Activated CD4-positive, alpha-beta T cell treated with anti-CD3 and anti-CD28 coated beads for 36 hours (primary cell): ENCODE measurements around the gene THSD7B. TPM values are rescaled to one million over a fixed set of nuclear protein-coding genes. Genes with fewer than 3 reads are reported as not detected.

Source experiments
- ATAC-seq: fragments of 200-7000 bp; cut with Tn5 transposase; one replicate; pipeline ENCODE4 v1.10.0; 2021; ENCODE audit warnings: mild to moderate bottlenecking, moderate library complexity
- CTCF ChIA-PET: fragments of 350-600 bp; sonication (Branson Sonifier 250); formaldehyde crosslinking; loops from one replicate; lab custom pipeline; 2021; ENCODE audit warnings: antibody characterized with exemption; lab: Charles Lee
- POLR2A ChIA-PET: fragments of 350-600 bp; sonication (Branson Sonifier 250); formaldehyde crosslinking; loops from one replicate; lab custom pipeline; 2021; ENCODE audit warnings: antibody characterized with exemption, inconsistent platforms; lab: Charles Lee
- DNase-seq: peaks from one replicate; pipeline ENCODE4 v3.0.0-alpha.2; 2020
- H3K27ac Mint-ChIP-seq: one replicate; pipeline ENCODE4 v1.8.0; 2021; ENCODE audit warnings: mixed read lengths
- H3K27me3 Mint-ChIP-seq: one replicate; pipeline ENCODE4 v1.8.0; 2021; ENCODE audit warnings: mixed read lengths
- H3K36me3 Mint-ChIP-seq: one replicate; pipeline ENCODE4 v1.8.0; 2021; ENCODE audit warnings: low read depth, mixed read lengths
- H3K4me1 Mint-ChIP-seq: one replicate; pipeline ENCODE4 v1.8.0; 2021; ENCODE audit warnings: mixed read lengths
- H3K4me3 Mint-ChIP-seq: one replicate; pipeline ENCODE4 v1.8.0; 2021; ENCODE audit warnings: mild to moderate bottlenecking, moderate library complexity, mixed read lengths
- H3K9me3 Mint-ChIP-seq: one replicate; pipeline ENCODE4 v1.8.0; 2021; ENCODE audit warnings: low read depth, mixed read lengths
- intact Hi-C, 2 experiments: fragments of 100-400 bp; cut with DNase I in 1 of 2; cut with micrococcal nuclease in 1 of 2; formaldehyde crosslinking; loops; one replicate each; pipeline versions ENCODE4 v1.14.2 to v1.15.1; 2022 to 2024; cut with DNase I, micrococcal nuclease
- total RNA-seq, 2 experiments: library from RNA; stranded (reverse); gene quantifications; one replicate each; pipeline ENCODE4 v1.2.3, GENCODE V29; 2021

The THSD7B gene
- total RNA-seq, 2 experiments from 2014 or later: not detected

DNA sequence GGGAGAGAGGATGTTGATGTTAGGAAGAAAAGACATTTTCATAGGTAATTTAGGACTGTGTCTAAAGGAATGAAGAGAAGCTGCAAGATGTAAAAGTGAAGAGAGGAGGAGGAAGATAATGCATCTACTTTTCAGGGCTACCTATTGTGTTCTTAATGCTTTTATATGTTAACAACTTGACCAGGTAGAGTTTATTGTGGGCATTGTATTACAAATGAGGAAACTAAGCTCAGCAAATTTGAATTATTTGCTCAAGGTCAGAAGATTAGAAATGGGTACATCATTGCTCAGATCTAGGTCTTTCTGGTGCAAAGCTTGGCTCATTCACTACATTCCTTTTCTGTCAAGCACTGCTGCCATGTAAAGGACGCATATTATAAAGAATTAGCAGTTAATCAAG is 441.7 kb downstream of the THSD7B start:
- no peak for ATAC-seq
- H3K4me3 Mint-ChIP-seq: no peak overlapping the region
- CTCF ChIA-PET: no interaction called here
- H3K36me3 Mint-ChIP-seq: no peaks in the 10 kb centered on the region
- no peaks in the 10 kb centered on the region for H3K4me1 Mint-ChIP-seq
- intact Hi-C loops: no loop called here
- no peaks in the 10 kb centered on the region for H3K27me3 Mint-ChIP-seq
- POLR2A ChIA-PET: no interaction called here
- DNase-seq: no peak
- H3K27ac Mint-ChIP-seq: no peak overlapping the region
- no peaks in the 10 kb centered on the region for H3K9me3 Mint-ChIP-seq

DNA sequence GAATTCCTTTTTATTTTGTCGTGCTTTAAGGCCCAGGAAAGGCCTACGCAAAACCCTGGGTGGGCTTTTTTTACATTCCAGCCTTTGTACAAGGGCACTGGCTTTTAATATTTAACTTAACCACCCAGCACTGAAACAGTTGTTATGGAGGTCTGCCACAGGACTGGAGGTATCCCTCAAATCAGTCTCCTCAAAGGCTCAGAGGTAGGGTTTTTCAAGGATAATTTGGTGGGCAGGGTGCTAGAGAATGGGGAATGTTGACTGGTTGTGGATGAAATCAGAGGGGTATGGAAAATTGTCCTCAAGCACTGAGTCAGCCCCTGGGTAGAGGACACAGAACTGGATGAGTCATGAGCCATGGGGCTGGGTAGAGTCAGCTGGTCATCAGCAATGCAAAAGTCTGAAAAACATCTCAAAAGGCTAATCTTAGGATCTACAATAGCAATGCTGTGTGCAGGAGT is 443.1 kb downstream of the THSD7B start:
- Mint-ChIP-seq H3K36me3 (no peaks in the 10 kb centered on the region), H3K4me1 (no peaks in the 10 kb centered on the region), H3K27me3 (no peaks in the 10 kb centered on the region), H3K9me3 (no peaks in the 10 kb centered on the region), H3K4me3 (no peak overlapping the region), H3K27ac (no peak overlapping the region)
- intact Hi-C loops: no loop called here
- POLR2A ChIA-PET: no interaction called here
- ATAC-seq (no peak), DNase-seq (no peak)
- CTCF ChIA-PET: no interaction called here

DNA sequence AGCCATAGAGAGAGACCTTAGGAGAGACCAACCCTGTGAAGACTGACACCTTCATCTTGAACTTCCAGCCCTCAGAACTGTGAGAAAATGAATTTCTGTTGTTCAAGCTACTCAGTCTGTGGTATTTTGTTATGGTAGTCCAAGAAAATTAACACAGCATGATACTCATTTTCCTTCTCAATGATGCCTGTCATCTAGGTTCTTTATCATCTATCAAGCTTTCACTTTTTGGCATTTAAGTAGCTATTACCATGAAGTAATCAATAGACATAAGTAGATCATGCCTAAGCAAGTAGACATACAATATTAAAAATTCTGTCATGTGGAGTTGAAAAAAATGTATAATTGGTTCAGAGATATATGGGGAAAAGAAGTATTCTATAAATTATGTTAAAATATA is 444.7 kb downstream of the THSD7B start:
- CTCF ChIA-PET: interaction anchor here (1.2 kb wide), 1 partner anchor 16 kb away, joined by 4 read pairs; no protein-coding TSS in a partner anchor
- no peaks in the 10 kb centered on the region for H3K9me3 Mint-ChIP-seq

DNA sequence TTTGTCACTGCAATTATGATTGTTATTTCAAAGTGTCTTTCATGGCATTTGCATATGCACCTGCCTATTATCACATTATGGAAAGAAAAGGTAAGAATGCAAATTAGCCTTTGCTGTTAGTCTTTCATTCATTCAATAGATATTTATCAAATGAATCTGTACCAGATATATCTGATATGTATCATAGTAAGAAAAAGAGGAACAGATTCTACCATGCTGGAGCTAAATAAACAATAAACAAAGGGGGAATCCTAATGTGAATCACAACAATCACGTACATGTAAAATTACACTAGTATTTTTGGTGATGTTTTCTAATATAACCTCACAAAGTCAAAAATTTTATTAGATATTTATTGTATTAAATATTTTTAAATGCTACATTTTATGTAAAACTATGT is 446.4 kb downstream of the THSD7B start:
- no peaks in the 10 kb centered on the region for H3K36me3 Mint-ChIP-seq
- no peaks in the 10 kb centered on the region for H3K9me3 Mint-ChIP-seq
- H3K27me3 Mint-ChIP-seq: no peaks in the 10 kb centered on the region
- DNase-seq: no peak
- no peak overlapping the region for H3K4me3 Mint-ChIP-seq
- H3K27ac Mint-ChIP-seq: no peak overlapping the region
- ATAC-seq: no peak
- CTCF ChIA-PET: no interaction called here
- intact Hi-C loops: no loop called here
- no peaks in the 10 kb centered on the region for H3K4me1 Mint-ChIP-seq
- POLR2A ChIA-PET: no interaction called here

More for the DNA sequence above, 444.7 kb downstream of the THSD7B start:
- Mint-ChIP-seq H3K4me1 (no peaks in the 10 kb centered on the region), H3K27ac (no peak overlapping the region), H3K27me3 (no peaks in the 10 kb centered on the region), H3K36me3 (no peaks in the 10 kb centered on the region), H3K4me3 (no peak overlapping the region)
- POLR2A ChIA-PET: no interaction called here
- ATAC-seq (no peak), DNase-seq (no peak)
- intact Hi-C loops: no loop called here

DNA sequence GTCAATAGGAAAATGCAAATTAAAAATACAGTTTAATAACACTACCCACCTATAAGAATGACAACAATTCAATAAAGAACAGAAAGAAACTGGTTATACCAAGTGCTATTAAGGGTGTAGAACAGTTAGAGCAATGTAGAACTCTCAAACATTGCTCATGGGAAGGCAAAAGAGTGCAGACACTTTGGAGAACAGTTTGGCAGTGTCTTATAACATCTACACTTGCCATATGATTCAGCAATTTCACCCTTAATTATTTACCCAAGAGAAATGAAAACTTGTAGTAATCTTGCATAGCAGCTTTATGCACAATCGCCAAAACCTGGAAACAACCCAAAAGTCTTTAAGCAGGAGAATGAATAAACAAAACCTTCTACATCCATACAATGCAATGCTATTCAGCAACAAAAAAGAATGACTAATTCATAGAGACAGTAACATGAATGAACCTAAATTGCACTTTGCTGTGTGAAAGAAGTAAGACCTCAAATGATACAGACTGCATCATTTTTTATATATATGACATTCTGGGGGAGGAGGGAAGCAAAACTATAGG is 455.2 kb downstream of the THSD7B start:
- Mint-ChIP-seq H3K27ac (no peak overlapping the region), H3K27me3 (no peaks in the 10 kb centered on the region), H3K9me3 (no peaks in the 10 kb centered on the region), H3K4me3 (no peak overlapping the region), H3K36me3 (no peaks in the 10 kb centered on the region), H3K4me1 (no peaks in the 10 kb centered on the region)
- intact Hi-C loops: no loop called here
- DNase-seq: no peak
- POLR2A ChIA-PET: no interaction called here
- ATAC-seq: no peak
- CTCF ChIA-PET: no interaction called here

DNA sequence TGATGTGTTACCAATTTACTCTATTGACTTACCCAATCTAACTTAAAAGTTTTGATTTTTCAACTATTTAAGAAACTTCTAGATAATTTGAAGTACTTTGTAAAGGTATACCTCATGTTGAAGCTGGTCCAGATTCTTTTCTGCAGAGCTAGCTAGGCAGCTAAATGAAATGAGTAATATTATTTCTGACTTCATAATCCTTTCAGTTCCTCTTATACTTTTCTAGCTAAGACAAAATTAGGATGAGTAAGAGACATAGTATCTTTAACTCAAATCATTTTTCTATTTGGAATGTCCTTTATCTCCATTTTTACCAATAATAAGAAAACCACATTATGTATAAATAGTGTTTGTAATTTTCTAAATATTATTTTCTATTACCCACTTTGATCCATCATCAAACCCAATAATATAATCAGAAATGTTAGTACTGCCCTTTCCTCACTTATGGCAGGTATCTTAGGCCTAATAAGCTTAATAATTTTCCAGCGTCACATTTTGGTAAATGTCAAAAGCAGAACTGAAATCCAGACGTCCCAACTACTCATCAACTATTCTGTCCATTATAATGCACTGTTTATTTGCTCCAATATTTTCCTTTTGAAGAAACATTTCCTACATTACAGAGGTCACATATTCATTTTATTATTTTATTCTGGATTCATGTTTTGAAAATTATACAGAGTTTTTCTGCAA is 456.6 kb downstream of the THSD7B start:
- Mint-ChIP-seq H3K4me3 (no peak overlapping the region), H3K36me3 (no peaks in the 10 kb centered on the region), H3K4me1 (no peaks in the 10 kb centered on the region), H3K27ac (no peak overlapping the region), H3K27me3 (no peaks in the 10 kb centered on the region), H3K9me3 (no peaks in the 10 kb centered on the region)
- ATAC-seq (no peak), DNase-seq (no peak)
- POLR2A ChIA-PET: no interaction called here
- intact Hi-C loops: no loop called here
- CTCF ChIA-PET: no interaction called here

DNA sequence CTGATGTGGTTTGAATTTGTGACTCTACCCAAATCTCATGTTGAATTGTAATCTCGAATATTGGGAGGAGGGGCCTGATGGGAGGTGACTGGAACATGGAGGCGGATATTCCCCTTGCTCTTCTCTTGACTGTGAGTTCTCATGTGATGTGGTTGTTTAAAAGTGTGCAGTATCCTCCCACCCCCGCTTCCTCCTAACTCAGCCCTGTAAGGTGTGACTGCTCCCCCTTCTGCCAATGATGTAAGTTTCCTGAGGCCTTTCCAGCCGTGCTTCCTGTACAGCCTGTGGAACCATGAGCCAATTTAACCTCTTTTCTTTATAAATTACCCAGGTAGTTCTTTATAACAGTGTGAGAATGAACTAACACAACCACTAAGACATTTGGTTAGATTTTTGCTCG is 458.4 kb downstream of the THSD7B start:
- Mint-ChIP-seq H3K36me3 (no peaks in the 10 kb centered on the region), H3K9me3 (no peaks in the 10 kb centered on the region), H3K27me3 (no peaks in the 10 kb centered on the region), H3K4me1 (no peaks in the 10 kb centered on the region), H3K27ac (no peak overlapping the region), H3K4me3 (no peak overlapping the region)
- DNase-seq (no peak), ATAC-seq (no peak)
- intact Hi-C loops: no loop called here
- POLR2A ChIA-PET: no interaction called here
- CTCF ChIA-PET: no interaction called here

DNA sequence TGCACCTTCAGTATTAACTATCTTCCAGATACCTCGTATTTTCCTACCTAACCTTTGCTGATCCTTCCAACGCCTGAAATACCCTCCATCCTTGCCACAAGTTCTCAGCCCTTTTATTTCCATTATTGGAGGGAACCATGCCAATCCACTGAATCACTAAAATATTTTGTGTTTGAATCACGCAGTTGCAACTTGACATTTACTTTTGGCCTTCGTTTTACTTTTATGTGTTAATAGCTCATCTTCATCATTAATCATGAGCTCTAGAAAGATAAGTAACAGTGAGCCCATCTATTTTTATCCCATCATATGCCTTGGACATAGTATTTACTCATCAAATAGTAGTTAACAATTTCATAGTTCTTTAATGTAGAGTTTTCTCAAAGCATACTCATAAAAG is 463.2 kb downstream of the THSD7B start:
- Mint-ChIP-seq H3K27ac (no peak overlapping the region), H3K4me3 (no peak overlapping the region), H3K36me3 (no peaks in the 10 kb centered on the region), H3K9me3 (no peaks in the 10 kb centered on the region), H3K4me1 (no peaks in the 10 kb centered on the region), H3K27me3 (no peaks in the 10 kb centered on the region)
- intact Hi-C loops: no loop called here
- CTCF ChIA-PET: no interaction called here
- DNase-seq (no peak), ATAC-seq (no peak)
- POLR2A ChIA-PET: interaction anchor here (0.7 kb wide), 1 partner anchor 389 kb away, joined by 4 read pairs; no protein-coding TSS in a partner anchor

DNA sequence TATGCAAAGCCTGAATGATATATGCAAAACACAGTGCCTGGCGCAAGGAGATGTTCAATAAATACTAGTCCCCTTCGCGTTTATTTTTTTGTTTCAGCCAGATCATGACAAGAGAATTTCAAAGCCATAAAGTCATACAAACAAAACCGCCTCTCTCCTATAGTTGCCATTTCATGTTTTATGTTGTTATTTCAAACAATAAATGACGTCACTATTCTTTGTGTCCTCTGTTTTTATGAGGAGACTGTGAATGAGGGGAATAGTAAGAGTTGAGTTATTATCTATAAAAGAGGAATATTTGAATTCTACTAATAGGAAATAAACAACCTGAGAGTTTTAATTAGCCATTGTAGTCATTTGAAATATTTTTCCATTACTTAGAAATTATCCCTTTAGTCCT is 464.5 kb downstream of the THSD7B start:
- ChIA-PET CTCF (no interaction called here), POLR2A (no interaction called here)
- H3K27ac Mint-ChIP-seq: no peak overlapping the region
- no peaks in the 10 kb centered on the region for H3K9me3 Mint-ChIP-seq
- no peaks in the 10 kb centered on the region for H3K27me3 Mint-ChIP-seq
- no peaks in the 10 kb centered on the region for H3K4me1 Mint-ChIP-seq
- H3K4me3 Mint-ChIP-seq: no peak overlapping the region
- H3K36me3 Mint-ChIP-seq: no peaks in the 10 kb centered on the region
- no peak for ATAC-seq
- intact Hi-C loops: loop anchor here in 1 of 2 experiments (10.0 kb wide), 1 partner anchor 605 kb away; no protein-coding TSS in a partner anchor
- no peak for DNase-seq

DNA sequence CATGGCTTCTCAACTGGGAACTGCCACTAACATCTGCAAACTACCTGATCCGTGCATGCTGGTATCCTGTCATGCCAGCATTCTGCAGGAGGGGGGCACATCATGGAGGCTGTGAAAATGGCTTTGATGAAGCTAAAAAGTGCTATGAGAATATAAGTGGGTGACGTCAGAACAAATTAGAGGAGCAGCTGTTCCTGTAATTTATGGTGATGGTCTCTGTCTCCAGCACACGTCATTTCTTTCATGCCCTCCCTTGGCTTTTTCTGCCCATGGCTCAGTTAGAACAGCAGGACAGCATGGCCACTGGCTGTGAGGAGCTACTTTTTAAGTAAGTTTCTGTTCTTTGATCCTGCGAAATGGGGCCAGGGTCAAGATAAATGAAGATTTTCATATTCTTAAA is 466.3 kb downstream of the THSD7B start:
- ChIA-PET CTCF (interaction anchor here (0.5 kb wide), 1 partner anchor 56 kb away, joined by 4 read pairs; no protein-coding TSS in a partner anchor), POLR2A (no interaction called here)
- Mint-ChIP-seq H3K27ac (no peak overlapping the region), H3K27me3 (no peaks in the 10 kb centered on the region), H3K4me1 (no peaks in the 10 kb centered on the region), H3K9me3 (no peaks in the 10 kb centered on the region), H3K4me3 (no peak overlapping the region), H3K36me3 (no peaks in the 10 kb centered on the region)
- ATAC-seq (no peak), DNase-seq (no peak)
- intact Hi-C loops: loop anchor here in 1 of 2 experiments (10.0 kb wide), 1 partner anchor 603 kb away; no protein-coding TSS in a partner anchor

DNA sequence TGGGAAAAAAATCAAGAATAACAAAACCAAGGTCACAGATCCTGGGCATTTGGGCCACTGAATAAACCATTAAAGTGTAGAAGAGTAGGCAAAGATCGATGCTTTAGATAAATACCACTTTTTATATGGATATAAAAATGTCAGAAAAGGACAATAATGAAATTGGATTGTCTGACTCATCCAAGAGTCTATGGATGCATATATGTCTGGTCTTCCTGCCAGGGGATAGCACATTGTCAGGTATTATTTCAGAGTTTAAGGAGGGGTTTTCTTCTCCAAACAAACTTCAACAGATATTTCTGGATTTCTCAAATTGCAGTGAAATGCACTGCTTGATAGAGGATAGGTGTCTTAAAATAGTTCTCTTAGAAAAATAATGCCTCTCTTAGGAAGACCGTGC is 466.7 kb downstream of the THSD7B start:
- POLR2A ChIA-PET: no interaction called here
- Mint-ChIP-seq H3K9me3 (no peaks in the 10 kb centered on the region), H3K27me3 (no peaks in the 10 kb centered on the region), H3K4me1 (no peaks in the 10 kb centered on the region), H3K36me3 (no peaks in the 10 kb centered on the region), H3K27ac (no peak overlapping the region), H3K4me3 (no peak overlapping the region)
- intact Hi-C loops: loop anchor here in 1 of 2 experiments (10.0 kb wide), 1 partner anchor 603 kb away; no protein-coding TSS in a partner anchor
- CTCF ChIA-PET: no interaction called here
- ATAC-seq: no peak
- DNase-seq: no peak

DNA sequence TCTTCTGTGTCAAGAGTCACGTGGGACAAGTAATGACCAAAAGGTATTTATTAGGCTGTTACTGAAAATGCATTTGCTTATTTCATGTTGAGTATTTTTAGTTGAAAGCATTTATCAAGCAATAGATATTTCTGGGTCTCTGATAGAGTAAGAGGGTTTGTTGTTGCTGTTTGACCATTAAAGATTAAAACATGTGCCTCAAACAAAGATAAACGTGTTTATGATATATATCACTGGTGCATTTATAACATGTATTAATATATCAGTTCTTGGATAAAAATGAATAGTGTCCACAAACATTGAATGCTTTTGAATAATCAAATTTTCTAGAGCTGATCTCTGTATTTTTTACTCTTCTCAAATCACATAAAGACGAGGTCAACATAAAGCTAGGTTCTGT is 467.7 kb downstream of the THSD7B start:
- no peaks in the 10 kb centered on the region for H3K9me3 Mint-ChIP-seq
- POLR2A ChIA-PET: no interaction called here
- H3K4me1 Mint-ChIP-seq: no peaks in the 10 kb centered on the region
- H3K27me3 Mint-ChIP-seq: no peaks in the 10 kb centered on the region
- ATAC-seq (no peak), DNase-seq (no peak)
- intact Hi-C loops: loop anchor here in 1 of 2 experiments (10.0 kb wide), 1 partner anchor 602 kb away; no protein-coding TSS in a partner anchor
- no peak overlapping the region for H3K4me3 Mint-ChIP-seq
- no peaks in the 10 kb centered on the region for H3K36me3 Mint-ChIP-seq
- CTCF ChIA-PET: interaction anchor here (0.6 kb wide), 1 partner anchor 274 kb away, joined by 3 read pairs; no protein-coding TSS in a partner anchor
- H3K27ac Mint-ChIP-seq: no peak overlapping the region
